ENCODE results near the gene MRPS31. TPM values are rescaled to one million over a fixed set of nuclear protein-coding genes. Genes with fewer than 3 reads are reported as not detected.

MRPS31 gene
- total RNA-seq, 1 donor from 2014 or later, result 32.0 TPM

DNA sequence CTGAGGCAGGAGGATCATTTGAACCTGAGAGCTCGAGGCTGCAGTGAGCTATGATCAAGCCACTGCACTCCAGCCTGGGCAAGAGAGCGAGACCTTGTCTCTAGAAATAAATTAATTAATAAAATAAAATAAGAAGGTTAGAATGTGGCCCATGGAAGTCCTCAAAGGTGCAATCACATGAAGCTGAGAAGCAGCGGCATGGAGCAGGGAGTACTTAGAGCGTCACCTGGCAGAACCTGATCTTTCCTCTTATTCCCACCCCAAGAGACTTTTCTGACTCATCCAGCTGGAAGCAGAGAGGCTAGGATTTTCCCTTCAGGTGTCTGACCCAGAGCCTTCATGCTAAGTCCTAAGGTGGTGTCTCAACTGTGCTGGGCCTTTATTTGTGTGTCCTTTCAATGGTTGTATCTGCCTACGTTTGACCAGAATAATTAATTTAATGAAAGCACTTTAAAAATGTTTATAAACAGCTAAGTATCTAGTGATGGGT, 8.9 kb upstream of the MRPS31 start:
- Mint-ChIP-seq H3K4me1 (peaks cover 8% of the 10 kb centered on the region), H3K27ac (ENCODE audit: unreplicated experiment) (no peak overlapping the region), H3K27me3 (ENCODE audit: low read depth) (no peaks in the 10 kb centered on the region), H3K9me3 (no peaks in the 10 kb centered on the region), H3K4me3 (no peak overlapping the region), H3K36me3 (ENCODE audit: low read depth) (no peaks in the 10 kb centered on the region)
- TF ChIP-seq, protein P1, sequence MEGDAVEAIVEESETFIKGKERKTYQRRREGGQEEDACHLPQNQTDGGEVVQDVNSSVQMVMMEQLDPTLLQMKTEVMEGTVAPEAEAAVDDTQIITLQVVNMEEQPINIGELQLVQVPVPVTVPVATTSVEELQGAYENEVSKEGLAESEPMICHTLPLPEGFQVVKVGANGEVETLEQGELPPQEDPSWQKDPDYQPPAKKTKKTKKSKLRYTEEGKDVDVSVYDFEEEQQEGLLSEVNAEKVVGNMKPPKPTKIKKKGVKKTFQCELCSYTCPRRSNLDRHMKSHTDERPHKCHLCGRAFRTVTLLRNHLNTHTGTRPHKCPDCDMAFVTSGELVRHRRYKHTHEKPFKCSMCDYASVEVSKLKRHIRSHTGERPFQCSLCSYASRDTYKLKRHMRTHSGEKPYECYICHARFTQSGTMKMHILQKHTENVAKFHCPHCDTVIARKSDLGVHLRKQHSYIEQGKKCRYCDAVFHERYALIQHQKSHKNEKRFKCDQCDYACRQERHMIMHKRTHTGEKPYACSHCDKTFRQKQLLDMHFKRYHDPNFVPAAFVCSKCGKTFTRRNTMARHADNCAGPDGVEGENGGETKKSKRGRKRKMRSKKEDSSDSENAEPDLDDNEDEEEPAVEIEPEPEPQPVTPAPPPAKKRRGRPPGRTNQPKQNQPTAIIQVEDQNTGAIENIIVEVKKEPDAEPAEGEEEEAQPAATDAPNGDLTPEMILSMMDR (conservative IDR thresholded peaks at IDR 0.05), result no peak
- DNase-seq (ENCODE audit: low read depth, low spot score), result no peak

DNA sequence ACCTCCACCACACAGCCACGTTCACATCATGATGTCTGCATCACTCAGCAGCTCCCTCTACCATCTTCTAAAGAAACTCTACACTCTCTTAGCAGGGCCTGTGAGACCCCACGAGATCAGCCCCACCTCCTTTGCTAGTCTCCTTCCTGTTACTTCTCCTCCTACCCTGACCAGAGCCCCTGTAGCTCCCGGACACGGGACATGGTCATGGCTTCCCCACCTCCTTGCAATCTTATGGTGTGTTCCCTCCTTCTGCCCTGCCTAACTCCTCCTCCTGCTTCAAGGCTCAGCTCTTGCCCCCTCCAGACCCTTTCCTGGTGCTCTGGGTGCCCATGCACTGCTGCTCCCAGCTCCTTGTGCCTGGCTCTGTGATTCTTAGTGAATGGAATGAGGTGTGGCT, 8.1 kb upstream of the MRPS31 start:
- Mint-ChIP-seq H3K27me3 (ENCODE audit: low read depth) (no peaks in the 10 kb centered on the region), H3K4me3 (no peak overlapping the region), H3K36me3 (ENCODE audit: low read depth) (no peaks in the 10 kb centered on the region), H3K27ac (ENCODE audit: unreplicated experiment) (no peak overlapping the region), H3K4me1 (peaks cover 8% of the 10 kb centered on the region), H3K9me3 (no peaks in the 10 kb centered on the region)
- DNase-seq (ENCODE audit: low read depth, low spot score), result no peak
- TF ChIP-seq, protein P1 (conservative IDR thresholded peaks at IDR 0.05), result no peak

DNA sequence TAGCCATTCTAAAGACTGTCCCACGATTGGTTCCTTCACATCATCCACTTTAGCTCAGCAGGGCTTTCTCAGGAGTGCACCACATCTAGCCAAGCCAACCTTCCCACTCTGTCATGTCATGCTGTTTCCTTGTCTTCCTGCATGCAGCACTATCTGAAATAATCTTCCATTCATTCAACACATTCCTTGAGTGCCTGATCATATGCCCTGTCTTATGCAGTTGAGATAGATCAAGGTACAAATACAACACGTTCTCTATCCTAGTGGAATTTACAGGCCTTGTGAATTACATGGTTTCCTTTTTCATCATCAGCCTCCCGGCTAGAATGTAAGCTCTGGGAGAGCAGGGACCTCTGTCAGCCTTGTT, 6.8 kb upstream of the MRPS31 start:
- Mint-ChIP-seq H3K9me3 (no peaks in the 10 kb centered on the region), H3K4me3 (peak overlapping the region; percentile 62), H3K27me3 (ENCODE audit: low read depth) (no peaks in the 10 kb centered on the region), H3K4me1 (peaks cover 8% of the 10 kb centered on the region), H3K36me3 (ENCODE audit: low read depth) (no peaks in the 10 kb centered on the region), H3K27ac (ENCODE audit: unreplicated experiment) (no peak overlapping the region)
- DNase-seq (ENCODE audit: low read depth, low spot score), result no peak
- TF ChIP-seq, protein P1 (conservative IDR thresholded peaks at IDR 0.05), result no peak

DNA sequence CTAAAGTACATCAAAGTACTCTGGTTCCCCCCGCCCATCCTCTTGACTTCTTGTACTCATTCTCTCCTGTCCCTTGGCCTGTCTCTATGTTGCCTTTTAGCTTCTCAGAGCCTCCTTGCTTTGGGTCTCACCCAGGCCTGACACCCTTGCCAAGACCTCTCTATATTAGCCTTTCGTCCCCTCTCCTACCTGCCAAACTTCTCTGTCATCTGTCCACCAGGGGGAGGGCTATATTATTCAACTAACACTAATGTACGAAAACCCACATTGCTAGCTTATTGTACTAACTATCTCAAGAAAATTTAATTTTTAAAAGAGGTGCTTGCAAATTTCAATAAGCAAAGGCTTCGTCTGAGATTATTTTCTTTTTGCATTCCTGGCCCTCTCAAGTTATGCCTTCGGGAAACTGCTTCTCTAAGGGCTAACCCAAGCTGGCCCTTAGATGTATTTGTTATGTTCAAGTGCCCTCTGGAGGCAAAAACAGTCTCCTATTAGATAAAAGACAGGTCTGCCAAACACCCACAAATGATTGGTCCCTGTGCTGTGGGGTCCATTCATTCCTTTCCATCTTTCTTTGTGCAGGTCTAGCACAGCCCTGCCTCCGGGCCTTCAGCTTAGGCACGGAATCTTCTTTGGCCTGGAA, 6.3 kb upstream of the MRPS31 start:
- peak; percentile 27 for DNase-seq (ENCODE audit: low read depth, low spot score)
- no peaks in the 10 kb centered on the region for H3K9me3 Mint-ChIP-seq
- no peak overlapping the region for H3K27ac Mint-ChIP-seq (ENCODE audit: unreplicated experiment)
- no peaks in the 10 kb centered on the region for H3K36me3 Mint-ChIP-seq (ENCODE audit: low read depth)
- peaks cover 8% of the 10 kb centered on the region for H3K4me1 Mint-ChIP-seq
- TF ChIP-seq, protein P1 (conservative IDR thresholded peaks at IDR 0.05), result peak; percentile 85
- H3K4me3 Mint-ChIP-seq, result peak overlapping the region; percentile 62
- no peaks in the 10 kb centered on the region for H3K27me3 Mint-ChIP-seq (ENCODE audit: low read depth)

DNA sequence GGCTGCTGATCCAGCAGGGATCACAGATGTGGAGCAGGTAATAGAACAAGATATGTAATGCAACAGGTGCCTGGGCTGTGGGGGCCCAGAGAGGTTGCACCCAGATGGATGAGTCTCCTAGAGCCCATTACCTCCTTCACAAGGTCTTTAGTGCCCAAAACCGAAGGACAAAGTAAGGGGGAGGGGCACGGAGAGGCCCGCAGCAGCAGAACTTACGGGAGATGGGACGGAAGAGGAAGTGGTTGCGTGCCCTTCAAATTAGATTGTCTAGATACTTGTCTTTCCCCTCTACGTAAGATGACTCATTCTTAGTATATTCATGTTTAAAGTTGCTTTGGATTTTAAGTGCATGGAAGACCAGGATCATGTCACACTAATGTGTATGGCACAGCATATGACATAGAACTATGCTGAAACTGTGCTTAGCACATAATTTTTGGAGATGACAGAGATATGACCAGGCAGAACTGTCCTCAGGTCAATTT, 5.7 kb upstream of the MRPS31 start:
- DNase-seq (ENCODE audit: low read depth, low spot score), result no peak
- Mint-ChIP-seq H3K9me3 (no peaks in the 10 kb centered on the region), H3K36me3 (ENCODE audit: low read depth) (no peaks in the 10 kb centered on the region), H3K4me3 (peak overlapping the region; percentile 62), H3K27ac (ENCODE audit: unreplicated experiment) (no peak overlapping the region), H3K27me3 (ENCODE audit: low read depth) (no peaks in the 10 kb centered on the region), H3K4me1 (peaks cover 8% of the 10 kb centered on the region)
- TF ChIP-seq, protein P1 (conservative IDR thresholded peaks at IDR 0.05), result no peak
